NT2/D1 (cell line): Measurements from ENCODE around the gene SLC25A41.

Experiments
- SUZ12 ChIP-seq: IDR thresholded peaks from 2 replicates; pipeline ENCODE4 v1.6.1; 2011; ENCODE audit not compliant: insufficient read length, insufficient read depth; ENCODE audit errors: extremely low read depth
- YY1 ChIP-seq: IDR thresholded peaks from 2 replicates; pipeline ENCODE4 v1.6.1; 2011; ENCODE audit not compliant: insufficient read length, insufficient read depth
- ZNF274 ChIP-seq: IDR thresholded peaks from 2 replicates; pipeline ENCODE4 v1.6.1; 2011; ENCODE audit warnings: mild to moderate bottlenecking, low read depth, low read length

DNA sequence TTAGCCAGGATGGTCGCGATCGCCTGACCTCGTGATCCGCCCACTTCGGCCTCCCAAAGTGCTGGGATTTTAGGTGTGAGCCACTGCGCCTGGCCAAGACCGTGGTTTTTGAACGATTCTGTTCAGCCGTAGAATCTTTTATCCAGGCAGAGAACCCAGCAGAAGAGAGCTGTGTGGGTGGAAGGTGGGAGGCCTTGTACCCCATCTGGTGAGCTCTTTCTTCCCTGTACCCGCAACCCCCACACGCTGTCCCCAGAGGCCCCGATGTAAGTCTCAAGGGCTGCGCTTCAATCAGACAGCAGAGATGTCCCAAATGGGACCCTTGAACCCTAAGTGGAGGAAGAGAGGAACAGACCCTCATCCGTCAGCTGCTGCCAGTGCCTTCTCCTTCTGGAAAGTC is 22.4 kb upstream of the SLC25A41 start:
- TF ChIP-seq ZNF274 = no peak
- no peak for TF ChIP-seq YY1
- TF ChIP-seq SUZ12 = no peak
